GM13976 (cell line): Measurements from ENCODE around the gene KRTAP4-16.
"Not testable (repeated sequence)": the region's sequence is repeated elsewhere in the genome, so short reads cannot be mapped to it uniquely, and the experiment has no call there.

Experiments
- DNase-seq: peaks from one replicate; pipeline ENCODE4 v3.0.0; 2012; ENCODE audit warnings: low spot score
- in situ Hi-C: fragments of 300-500 bp; cut with MboI; formaldehyde crosslinking; loops from one replicate; pipeline ENCODE4 v1.12.0; 2022; ENCODE audit warnings: low sequenced_read_pairs, mixed read lengths, inconsistent platforms; ENCODE audit not compliant: unreplicated experiment
- TF ChIP-seq, protein P1 (sequence below): IDR thresholded peaks from 2 replicates; pipeline ENCODE4 v1.5.1; 2012; ENCODE audit warnings: borderline replicate concordance, mild to moderate bottlenecking; ENCODE audit not compliant: insufficient read depth; ENCODE audit errors: extremely low read depth, missing control alignments, control extremely low read depth

KRTAP4-16 gene

DNA sequence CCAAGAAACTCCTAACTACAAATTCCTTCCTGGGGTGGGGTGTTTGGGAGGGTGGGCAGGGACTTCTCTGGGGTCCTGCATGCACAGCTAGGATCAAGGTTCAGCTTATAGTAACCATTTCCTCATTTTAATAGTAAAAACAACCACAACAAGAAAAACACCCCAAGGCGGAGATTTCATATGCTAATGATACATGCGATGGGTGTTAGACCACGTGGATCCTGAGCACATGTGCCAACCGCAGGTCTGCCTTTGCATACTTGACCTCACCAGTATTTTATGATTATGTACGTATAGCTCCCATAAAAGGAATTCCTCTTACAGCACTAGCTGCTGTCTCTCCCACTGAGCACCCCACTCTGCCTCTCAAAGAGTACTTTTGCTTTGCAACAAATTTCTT is 14.3 kb upstream of the KRTAP4-16 start:
- TF ChIP-seq, protein P1, sequence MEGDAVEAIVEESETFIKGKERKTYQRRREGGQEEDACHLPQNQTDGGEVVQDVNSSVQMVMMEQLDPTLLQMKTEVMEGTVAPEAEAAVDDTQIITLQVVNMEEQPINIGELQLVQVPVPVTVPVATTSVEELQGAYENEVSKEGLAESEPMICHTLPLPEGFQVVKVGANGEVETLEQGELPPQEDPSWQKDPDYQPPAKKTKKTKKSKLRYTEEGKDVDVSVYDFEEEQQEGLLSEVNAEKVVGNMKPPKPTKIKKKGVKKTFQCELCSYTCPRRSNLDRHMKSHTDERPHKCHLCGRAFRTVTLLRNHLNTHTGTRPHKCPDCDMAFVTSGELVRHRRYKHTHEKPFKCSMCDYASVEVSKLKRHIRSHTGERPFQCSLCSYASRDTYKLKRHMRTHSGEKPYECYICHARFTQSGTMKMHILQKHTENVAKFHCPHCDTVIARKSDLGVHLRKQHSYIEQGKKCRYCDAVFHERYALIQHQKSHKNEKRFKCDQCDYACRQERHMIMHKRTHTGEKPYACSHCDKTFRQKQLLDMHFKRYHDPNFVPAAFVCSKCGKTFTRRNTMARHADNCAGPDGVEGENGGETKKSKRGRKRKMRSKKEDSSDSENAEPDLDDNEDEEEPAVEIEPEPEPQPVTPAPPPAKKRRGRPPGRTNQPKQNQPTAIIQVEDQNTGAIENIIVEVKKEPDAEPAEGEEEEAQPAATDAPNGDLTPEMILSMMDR, result no peak
- in situ Hi-C loops, result no loop called here
- no peak for DNase-seq

DNA sequence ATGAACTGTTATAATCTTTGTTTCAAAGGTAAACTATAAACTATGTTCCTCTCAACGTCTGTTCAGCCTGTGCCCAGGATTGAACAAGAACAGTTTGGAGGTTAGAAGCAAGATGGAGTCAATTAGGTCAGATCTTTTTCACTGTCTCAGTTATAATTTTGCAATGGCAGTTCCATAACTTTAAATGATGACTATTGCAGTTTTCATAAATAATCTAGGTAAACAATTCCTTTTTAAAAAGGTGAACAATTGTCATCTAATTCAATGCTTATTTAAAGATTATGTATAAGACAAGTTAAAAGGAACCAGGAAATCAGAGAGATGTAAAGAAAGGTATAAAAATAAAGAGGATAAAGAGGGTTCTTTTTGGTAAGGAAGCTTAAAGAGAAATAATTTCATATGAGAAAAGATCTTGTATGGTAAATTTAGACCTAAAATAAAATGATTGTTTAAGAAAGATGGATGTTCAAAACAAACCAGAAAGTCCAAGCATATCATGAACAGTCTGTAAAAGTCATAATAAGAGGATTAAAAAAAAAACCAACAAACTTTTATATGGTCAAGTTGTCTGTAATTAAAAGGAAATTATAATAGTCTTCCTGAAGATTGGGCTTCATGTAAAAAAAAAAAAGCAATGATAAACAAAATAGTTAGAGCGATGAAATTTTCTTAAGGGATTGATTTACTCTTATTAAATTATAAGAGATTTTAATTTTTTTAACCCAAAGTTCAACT is 9.3 kb upstream of the KRTAP4-16 start:
- DNase-seq, result no peak
- TF ChIP-seq, protein P1, result no peak
- in situ Hi-C loops, result no loop called here

DNA sequence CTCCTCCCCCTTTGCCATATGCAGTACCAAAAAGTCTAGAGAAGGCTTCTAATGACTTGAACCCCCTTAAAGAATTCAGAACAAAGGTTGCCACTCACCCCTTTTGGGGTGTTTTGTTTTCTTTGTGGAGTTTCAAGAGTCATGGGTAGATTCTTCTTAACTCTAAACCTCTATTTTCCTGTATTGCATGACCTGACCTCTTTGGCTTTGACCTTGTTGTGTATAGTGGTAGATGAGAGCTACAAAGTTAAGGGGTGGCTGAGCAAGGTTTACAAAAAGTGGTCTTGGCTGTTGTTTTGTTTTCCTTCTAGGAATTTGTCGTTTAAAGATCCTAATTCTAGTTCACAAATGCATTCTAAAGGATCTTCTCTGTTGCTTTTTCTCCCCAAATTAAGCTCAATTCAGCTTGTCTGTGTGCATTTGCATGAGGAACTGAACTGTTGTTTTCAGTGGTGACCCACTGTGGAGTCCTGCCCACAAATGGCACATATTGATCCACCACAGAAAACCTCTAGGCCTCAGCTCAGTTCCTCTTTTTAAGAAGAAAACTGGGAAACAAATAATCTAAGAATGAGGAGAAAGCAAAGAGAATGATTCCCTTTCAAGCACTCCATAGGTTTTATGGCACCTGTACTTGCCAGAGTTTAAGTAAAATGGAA is 6.8 kb upstream of the KRTAP4-16 start:
- in situ Hi-C loops, DNase-seq: not testable (repeated sequence)

DNA sequence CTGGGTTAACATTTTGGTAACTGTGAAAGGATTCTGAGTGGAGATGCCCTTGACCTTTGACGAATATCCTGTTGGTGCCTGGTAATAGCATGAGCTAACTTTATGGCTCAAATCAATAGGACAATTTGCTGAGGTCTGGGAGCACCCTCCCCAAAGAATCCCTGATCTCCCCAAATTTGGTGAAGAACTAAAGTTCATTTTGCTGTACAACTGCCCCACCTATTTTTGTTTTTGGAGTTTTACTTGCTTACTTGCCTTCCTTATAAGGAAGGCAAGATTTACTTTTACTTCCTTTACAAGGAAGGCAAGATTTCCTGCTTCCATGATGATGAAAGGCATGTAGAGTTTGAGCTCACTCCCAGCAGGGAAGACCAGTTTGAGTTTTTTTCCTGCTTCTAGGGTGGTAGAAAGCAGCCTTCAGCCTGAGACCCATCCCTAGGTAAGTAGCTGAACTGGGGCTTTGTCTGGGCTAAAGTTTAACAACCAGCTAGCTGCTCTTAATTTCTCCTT is 6.0 kb upstream of the KRTAP4-16 start:
- in situ Hi-C loops, result no loop called here
- DNase-seq, result no peak
- TF ChIP-seq, protein P1, result no peak

DNA sequence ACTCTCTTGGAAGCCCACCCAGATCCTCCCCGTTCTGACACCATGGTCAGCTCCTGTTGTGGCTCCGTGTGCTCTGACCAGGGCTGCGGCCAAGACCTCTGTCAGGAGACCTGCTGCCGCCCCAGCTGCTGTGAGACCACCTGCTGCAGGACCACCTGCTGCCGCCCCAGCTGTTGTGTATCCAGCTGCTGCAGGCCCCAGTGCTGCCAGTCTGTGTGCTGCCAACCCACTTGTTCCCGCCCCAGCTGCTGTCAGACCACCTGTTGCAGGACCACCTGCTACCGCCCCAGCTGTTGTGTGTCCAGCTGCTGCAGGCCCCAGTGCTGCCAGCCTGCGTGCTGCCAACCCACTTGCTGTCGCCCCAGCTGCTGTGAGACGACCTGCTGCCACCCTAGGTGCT is 3.3 kb upstream of the KRTAP4-16 start, which contains the start of gene KRTAP4-9:
TSS of gene KRTAP4-9 (plus strand) at position 43 of the 400 bp plus-strand sequence. CDS start at position 43, 0 bp downstream.
- in situ Hi-C loops, DNase-seq: not testable (repeated sequence)

DNA sequence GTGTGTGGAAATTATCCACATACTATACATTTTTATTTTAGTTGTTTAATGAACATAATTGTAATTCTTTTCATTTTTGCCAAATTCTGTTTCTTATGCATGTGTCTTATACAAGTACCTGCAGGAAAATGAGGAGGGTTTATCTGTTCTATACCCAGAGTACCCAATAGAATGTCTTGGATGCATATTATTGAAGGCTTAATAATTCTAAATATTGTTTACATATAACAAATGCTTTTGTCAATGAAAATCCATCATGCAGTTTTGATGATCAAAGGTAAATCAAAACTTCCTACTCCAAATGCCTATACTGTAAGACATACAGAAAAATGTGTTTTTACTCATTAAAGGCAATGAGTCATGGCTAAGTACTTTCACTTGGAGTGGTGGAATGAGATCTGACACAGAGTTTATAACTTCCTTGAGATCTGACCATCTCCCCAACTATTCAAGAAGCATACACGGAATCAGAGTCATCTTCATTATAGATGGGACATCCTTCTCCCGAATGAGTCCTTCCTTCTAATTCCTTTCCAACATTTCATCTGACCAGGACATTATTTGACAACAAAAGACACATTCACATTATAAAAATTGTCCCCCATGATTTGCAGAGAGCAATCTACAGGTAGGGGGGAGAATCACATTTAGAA is 2.5 kb upstream of the KRTAP4-16 start:
- DNase-seq, in situ Hi-C loops: not testable (repeated sequence)

DNA sequence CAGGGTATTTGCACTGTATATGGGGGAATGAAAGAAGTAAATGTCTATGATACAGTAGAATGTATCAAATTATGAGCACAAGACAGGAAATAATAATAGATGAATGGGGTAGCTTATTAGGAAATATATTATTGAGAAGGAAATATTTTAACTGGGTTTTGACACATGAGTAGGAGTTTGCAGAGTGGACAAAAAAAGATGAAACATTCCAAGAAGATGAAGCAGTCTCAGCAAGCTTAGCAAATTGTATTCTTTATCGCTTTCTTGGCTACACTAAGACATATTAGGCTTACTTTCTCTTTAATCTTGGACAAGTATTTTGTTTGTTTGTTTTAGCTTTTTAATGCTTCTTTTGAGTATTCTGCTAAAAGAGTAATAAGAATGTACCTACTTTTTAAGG is 1.9 kb upstream of the KRTAP4-16 start:
- TF ChIP-seq, protein P1, result no peak
- no peak for DNase-seq
- in situ Hi-C loops, result no loop called here

DNA sequence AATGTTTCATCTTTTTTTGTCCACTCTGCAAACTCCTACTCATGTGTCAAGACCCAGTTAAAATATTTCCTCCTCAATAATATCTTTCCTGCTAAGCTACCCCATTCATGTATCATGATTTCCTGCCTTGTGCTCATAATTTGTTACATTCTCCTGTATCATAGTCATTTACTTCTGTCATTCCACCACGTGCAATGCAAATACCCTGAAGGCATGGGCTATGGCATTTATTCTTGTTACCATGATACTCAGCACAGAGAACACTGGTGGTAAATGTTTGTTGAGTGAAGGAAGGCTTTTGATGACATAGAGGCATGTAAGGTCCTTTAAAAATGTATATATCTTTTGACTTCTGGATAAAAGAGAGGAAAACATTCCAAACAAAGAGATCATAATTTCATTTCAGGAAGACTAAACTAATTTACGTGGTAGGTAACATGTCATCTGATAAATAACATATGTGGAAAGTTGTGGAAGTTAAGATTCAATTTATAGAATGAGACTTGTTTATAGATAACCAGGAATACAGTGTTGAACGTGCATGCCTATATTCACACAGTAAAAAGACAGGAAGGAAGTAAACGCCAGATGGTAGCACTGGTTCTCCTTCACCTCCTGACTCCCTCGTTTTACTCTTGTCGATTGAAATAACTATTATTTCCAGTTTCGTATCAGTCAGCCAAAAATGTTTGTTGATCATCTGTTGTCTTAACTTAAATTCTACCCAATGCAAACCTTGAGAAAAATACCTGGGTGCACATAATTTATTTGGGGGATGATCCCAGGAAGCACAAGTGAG is 2.1 kb downstream of the KRTAP4-16 start:
- in situ Hi-C loops, DNase-seq: not testable (repeated sequence)
